RKO (cell line): ENCODE results near the gene VSIG10L2.

Experiments
- DNase-seq: peaks from one replicate; pipeline ENCODE4 v3.0.0-alpha.2; 2016; ENCODE audit warnings: low spot score

VSIG10L2 gene

GRCh38 chr11:125947419-125948277, 1.8 kb downstream of the VSIG10L2 start:
- no peak for DNase-seq

- DNase-seq = no peak
Observed at GRCh38 chr11:125948278-125949051, 2.6 kb downstream of the VSIG10L2 start.

GRCh38 chr11:125949271-125950177, 3.7 kb downstream of the VSIG10L2 start:
- no peak for DNase-seq

- DNase-seq = no peak
Observed at GRCh38 chr11:125950178-125950490, 4.3 kb downstream of the VSIG10L2 start.

GRCh38 chr11:125950696-125951651, 5.1 kb downstream of the VSIG10L2 start:
- DNase-seq = no peak

GRCh38 chr11:125951731-125952130, 5.9 kb downstream of the VSIG10L2 start:
- no peak for DNase-seq

- no peak for DNase-seq
Observed at GRCh38 chr11:125952559-125952958, 6.7 kb downstream of the VSIG10L2 start.

- no peak for DNase-seq
Observed at GRCh38 chr11:125952973-125953372, 7.1 kb downstream of the VSIG10L2 start.

- DNase-seq = no peak
Observed at GRCh38 chr11:125953401-125953935, 7.6 kb downstream of the VSIG10L2 start.

- DNase-seq = no peak
Observed at GRCh38 chr11:125954123-125954944, 8.5 kb downstream of the VSIG10L2 start.

- DNase-seq = no peak
Observed at GRCh38 chr11:125954945-125955640, 9.2 kb downstream of the VSIG10L2 start.

- no peak for DNase-seq
Observed at GRCh38 chr11:125955856-125956255, 10.0 kb downstream of the VSIG10L2 start.

GRCh38 chr11:125956391-125957134, 10.7 kb downstream of the VSIG10L2 start:
- DNase-seq = no peak

GRCh38 chr11:125957618-125958332, 11.9 kb downstream of the VSIG10L2 start:
- no peak for DNase-seq

GRCh38 chr11:125958872-125959400, 13.1 kb downstream of the VSIG10L2 start:
- no peak for DNase-seq

GRCh38 chr11:125959511-125959910, 13.7 kb downstream of the VSIG10L2 start:
- DNase-seq = no peak

GRCh38 chr11:125959931-125960330, 14.1 kb downstream of the VSIG10L2 start:
- no peak for DNase-seq

GRCh38 chr11:125960771-125961170, 14.9 kb downstream of the VSIG10L2 start:
- no peak for DNase-seq
